ENCODE data around the gene SRRM1. TPM values are rescaled to one million over a fixed set of nuclear protein-coding genes. Genes with fewer than 3 reads are reported as not detected.

SRRM1 gene
- 29.6 and 44.1 TPM in 2 replicates for total RNA-seq

GRCh38 chr1:24642481-24643362 lies at the start of gene SRRM1:
Gene SRRM1, plus strand, starts transcription at chr1:24643302. Its CDS starts 25 bp downstream, at chr1:24643327.

Other genes with a start within 250 kb of the SRRM1 start
- 0.44 and 4.9 TPM in 2 replicates for gene STPG1, start 229.5 kb upstream of the SRRM1 start, total RNA-seq
- 12.5 and 18.8 TPM in 2 replicates for gene NIPAL3, start 227.5 kb upstream of the SRRM1 start, total RNA-seq
- gene RCAN3, start 140.5 kb upstream of the SRRM1 start, total RNA-seq: 2.2 and 6.9 TPM in 2 replicates
- not detected in 2 replicates for gene NCMAP, start 87.2 kb upstream of the SRRM1 start, total RNA-seq
- 254 and 311 TPM in 2 replicates for gene CLIC4, start 102.1 kb downstream of the SRRM1 start, total RNA-seq

Data from cardiac ventricle fibroblast (primary cell).